ENCODE results near the gene MCUR1.

Gene MCUR1

GRCh38 chr6:13796781-13797180 lies 17.6 kb downstream of the MCUR1 start:
- TF ChIP-seq CTCF (conservative IDR thresholded peaks at IDR 0.05; ENCODE audit: low read depth, low read length), result no peak
- Histone ChIP-seq H3K4me1 (ENCODE audit: low read depth, poor library complexity, severe bottlenecking) (peaks cover 18% of the 10 kb centered on the region), H3K79me2 (ENCODE audit: insufficient read depth, low read depth) (no peaks in the 10 kb centered on the region), H3K9ac (no peak overlapping the region), H3K4me3 (IDR thresholded peaks at IDR 0.05; ENCODE audit: insufficient read depth, low read depth, low read length) (no peak overlapping the region), H3K4me2 (no peak overlapping the region), H2AFZ (ENCODE audit: low read depth) (no peak overlapping the region), H4K20me1 (ENCODE audit: insufficient read depth) (no peaks in the 10 kb centered on the region), H3K27me3 (ENCODE audit: insufficient read depth, low read depth) (no peaks in the 10 kb centered on the region), H3K36me3 (ENCODE audit: insufficient read depth) (no peaks in the 10 kb centered on the region; the same call in 1 of the 2 replicates), H3K27ac (no peak overlapping the region)

- Histone ChIP-seq H3K79me2 (ENCODE audit: insufficient read depth, low read depth) (no peaks in the 10 kb centered on the region), H3K27ac (no peak overlapping the region), H3K4me2 (peak overlapping the region; percentile 21; the same call in 1 of the 2 replicates), H4K20me1 (ENCODE audit: insufficient read depth) (no peaks in the 10 kb centered on the region), H3K4me3 (IDR thresholded peaks at IDR 0.05; ENCODE audit: insufficient read depth, low read depth, low read length) (no peak overlapping the region), H3K4me1 (ENCODE audit: low read depth, poor library complexity, severe bottlenecking) (peaks cover 18% of the 10 kb centered on the region), H3K27me3 (ENCODE audit: insufficient read depth, low read depth) (no peaks in the 10 kb centered on the region), H2AFZ (ENCODE audit: low read depth) (no peak overlapping the region), H3K9ac (no peak overlapping the region), H3K36me3 (ENCODE audit: insufficient read depth) (no peaks in the 10 kb centered on the region; the same call in 1 of the 2 replicates)
- peak; percentile 89 for TF ChIP-seq CTCF (conservative IDR thresholded peaks at IDR 0.05; ENCODE audit: low read depth, low read length)
Observed at GRCh38 chr6:13795041-13795750, 19.2 kb downstream of the MCUR1 start.

GRCh38 chr6:13794184-13794583 lies 20.2 kb downstream of the MCUR1 start:
- no peak overlapping the region for H3K4me2 ChIP-seq
- H2AFZ ChIP-seq (ENCODE audit: low read depth), result no peak overlapping the region
- H3K27me3 ChIP-seq (ENCODE audit: insufficient read depth, low read depth), result no peaks in the 10 kb centered on the region
- no peaks in the 10 kb centered on the region for H4K20me1 ChIP-seq (ENCODE audit: insufficient read depth)
- H3K79me2 ChIP-seq (ENCODE audit: insufficient read depth, low read depth), result no peaks in the 10 kb centered on the region
- peaks cover 18% of the 10 kb centered on the region for H3K4me1 ChIP-seq (ENCODE audit: low read depth, poor library complexity, severe bottlenecking)
- H3K27ac ChIP-seq, result no peak overlapping the region
- no peak overlapping the region for H3K4me3 ChIP-seq (IDR thresholded peaks at IDR 0.05; ENCODE audit: insufficient read depth, low read depth, low read length)
- no peak overlapping the region for H3K9ac ChIP-seq
- no peaks in the 10 kb centered on the region; the same call in 1 of the 2 replicates for H3K36me3 ChIP-seq (ENCODE audit: insufficient read depth)
- no peak for TF ChIP-seq CTCF (conservative IDR thresholded peaks at IDR 0.05; ENCODE audit: low read depth, low read length)

GRCh38 chr6:13789746-13790145 lies 24.6 kb downstream of the MCUR1 start:
- no peak overlapping the region for H3K4me2 ChIP-seq
- no peak for TF ChIP-seq CTCF (conservative IDR thresholded peaks at IDR 0.05; ENCODE audit: low read depth, low read length)
- H4K20me1 ChIP-seq (ENCODE audit: insufficient read depth), result no peaks in the 10 kb centered on the region
- no peak overlapping the region for H3K4me3 ChIP-seq (IDR thresholded peaks at IDR 0.05; ENCODE audit: insufficient read depth, low read depth, low read length)
- no peak overlapping the region for H3K27ac ChIP-seq
- H3K36me3 ChIP-seq (ENCODE audit: insufficient read depth), result no peaks in the 10 kb centered on the region; the same call in 1 of the 2 replicates
- no peaks in the 10 kb centered on the region for H3K27me3 ChIP-seq (ENCODE audit: insufficient read depth, low read depth)
- no peak overlapping the region for H3K9ac ChIP-seq
- H3K79me2 ChIP-seq (ENCODE audit: insufficient read depth, low read depth), result no peaks in the 10 kb centered on the region
- H2AFZ ChIP-seq (ENCODE audit: low read depth), result no peak overlapping the region
- peaks cover 7% of the 10 kb centered on the region for H3K4me1 ChIP-seq (ENCODE audit: low read depth, poor library complexity, severe bottlenecking)
